GM04503 (cell line): ENCODE data around the gene XRCC5.

Experiments
- DNase-seq: peaks from one replicate; pipeline ENCODE4 v3.0.0-alpha.2; 2012; ENCODE audit warnings: low read depth

XRCC5 gene

GRCh38 chr2:216159144-216159543 is 50.0 kb downstream of the XRCC5 start:
- no peak for DNase-seq

- DNase-seq, result no peak
These were observed 50.5 kb downstream of the XRCC5 start for GRCh38 chr2:216159646-216160045.

GRCh38 chr2:216160786-216161185 is 51.6 kb downstream of the XRCC5 start:
- no peak for DNase-seq

GRCh38 chr2:216161967-216162366 is 52.8 kb downstream of the XRCC5 start:
- no peak for DNase-seq

GRCh38 chr2:216163518-216163917 is 54.4 kb downstream of the XRCC5 start:
- no peak for DNase-seq

GRCh38 chr2:216164087-216164486 is 54.9 kb downstream of the XRCC5 start:
- DNase-seq, result no peak

GRCh38 chr2:216164576-216164975 is 55.4 kb downstream of the XRCC5 start:
- no peak for DNase-seq

- DNase-seq, result no peak
These were observed 56.6 kb downstream of the XRCC5 start for GRCh38 chr2:216165711-216166110.

GRCh38 chr2:216169087-216169486 is 59.9 kb downstream of the XRCC5 start:
- no peak for DNase-seq

- DNase-seq, result no peak
These were observed 61.1 kb downstream of the XRCC5 start for GRCh38 chr2:216170076-216170763.

GRCh38 chr2:216171011-216171410 is 61.9 kb downstream of the XRCC5 start:
- no peak for DNase-seq

GRCh38 chr2:216172493-216172892 is 63.3 kb downstream of the XRCC5 start:
- DNase-seq, result no peak

- DNase-seq, result no peak
These were observed 69.9 kb downstream of the XRCC5 start for GRCh38 chr2:216179015-216179414.

GRCh38 chr2:216181351-216181750 is 72.2 kb downstream of the XRCC5 start:
- no peak for DNase-seq

- DNase-seq, result no peak
These were observed 72.9 kb downstream of the XRCC5 start for GRCh38 chr2:216181953-216182461.

GRCh38 chr2:216183462-216183861 is 74.3 kb downstream of the XRCC5 start:
- DNase-seq, result no peak

- no peak for DNase-seq
These were observed 79.4 kb downstream of the XRCC5 start for GRCh38 chr2:216188559-216188850.

GRCh38 chr2:216188956-216189355 is 79.8 kb downstream of the XRCC5 start:
- peak; percentile 27 for DNase-seq

- DNase-seq, result no peak
These were observed 80.3 kb downstream of the XRCC5 start for GRCh38 chr2:216189410-216189809.

- DNase-seq, result no peak
These were observed 83.0 kb downstream of the XRCC5 start for GRCh38 chr2:216192181-216192580.

- DNase-seq, result no peak
These were observed 83.8 kb downstream of the XRCC5 start for GRCh38 chr2:216192931-216193330.

- DNase-seq, result no peak
These were observed 84.9 kb downstream of the XRCC5 start for GRCh38 chr2:216194013-216194412.

- no peak for DNase-seq
These were observed 85.4 kb downstream of the XRCC5 start for GRCh38 chr2:216194561-216194960.

GRCh38 chr2:216195565-216196029 is 86.4 kb downstream of the XRCC5 start:
- peak; percentile 69 for DNase-seq
